Gastrocnemius medialis (tissue), 4 donors: ENCODE results near the gene FAM227B. TPM values are rescaled to one million over a fixed set of nuclear protein-coding genes. Genes with fewer than 3 reads are reported as not detected.

Experiments used
- ATAC-seq, 2 donors: fragments of 150-250 bp; one replicate each; pipeline ENCODE4 v1.9.1; 2016
- DNase-seq, 2 donors: peaks; one replicate each; pipeline ENCODE4 v3.0.0-alpha.2; 2019
- H3K27ac ChIP-seq, 4 donors: fragments of 200-600 bp; sonication (generic); 1 replicate in 1 of 4; 2 replicates in 3 of 4; pipeline ENCODE4 v1.5.1; 2016 to 2018; ENCODE audit warnings: mild to moderate bottlenecking in 2 of 4, moderate library complexity in 1 of 4
- H3K27me3 ChIP-seq, 3 donors: fragments of 200-600 bp; sonication (generic) in 2 of 3; 1 replicate in 1 of 3; 2 replicates in 2 of 3; pipeline versions ENCODE4 v1.5.1 to v1.6.0; 2016 to 2019; ENCODE audit warnings: mild to moderate bottlenecking in 1 of 3, moderate library complexity in 1 of 3
- H3K36me3 ChIP-seq, 2 donors: fragments of 200-600 bp; sonication (generic) in 1 of 2; one replicate each; pipeline ENCODE4 v1.5.1; 2017 to 2018
- H3K4me1 ChIP-seq, 2 donors: fragments of 200-600 bp; sonication (generic) in 1 of 2; one replicate each; pipeline ENCODE4 v1.5.1; 2016 to 2017; ENCODE audit warnings: mild to moderate bottlenecking in 2 of 2
- H3K4me3 ChIP-seq, 4 donors: fragments of 200-600 bp; sonication (generic) in 3 of 4; 1 replicate in 1 of 4; 2 replicates in 3 of 4; pipeline ENCODE4 v1.5.1; 2016 to 2019; ENCODE audit warnings: mild to moderate bottlenecking in 2 of 4
- H3K9me3 ChIP-seq, 3 donors: fragments of 200-600 bp; sonication (generic) in 2 of 3; 1 replicate in 1 of 3; 2 replicates in 2 of 3; pipeline ENCODE4 v1.5.1; 2016 to 2019
- CTCF ChIP-seq, 5 experiments: fragments of 450-650 bp in 3 of 5; fragments of 200-600 bp in 2 of 5; sonication (generic) in 2 of 5; IDR thresholded peaks in 4 of 5; conservative IDR thresholded peaks in 1 of 5; 1 replicate in 4 of 5; 2 replicates in 1 of 5; pipeline ENCODE4 v1.5.1; 2016 to 2019; ENCODE audit warnings: antibody characterized with exemption in 5 of 5, mild to moderate bottlenecking in 3 of 5, moderate library complexity in 3 of 5
- POLR2A ChIP-seq, 2 donors: fragments of 450-650 bp; IDR thresholded peaks; one replicate each; pipeline ENCODE4 v1.6.1; 2017; ENCODE audit warnings: antibody characterized with exemption in 2 of 2, mild to moderate bottlenecking in 2 of 2, moderate library complexity in 2 of 2
- in situ Hi-C, 4 donors: fragments of 200-750 bp; cut with MboI; loops; one replicate each; pipeline versions ENCODE4 v1.15.0 to v1.8.0; 2017; ENCODE audit warnings: low sequenced_read_pairs in 4 of 4
- intact Hi-C: fragments of 100-400 bp; cut with DNase I; formaldehyde crosslinking; loops from one replicate; pipeline ENCODE4 v1.15.1; 2023; ENCODE audit warnings: low total_unique reads
- total RNA-seq, 4 donors: library from RNA; depleted of rRNA; stranded (reverse); fragments of >200 nt; gene quantifications; one replicate each; pipeline versions ENCODE4 v1.1.0 to v1.2.3, GENCODE V29; 2016

FAM227B gene
- total RNA-seq, 4 donors from 2014 or later: 7.5 to 15.4 (median 11.7) TPM

- no peak overlapping the region for H3K4me3 ChIP-seq
- H3K27me3 ChIP-seq: no peaks in the 10 kb centered on the region
- H3K36me3 ChIP-seq: no peaks in the 10 kb centered on the region
- no peak overlapping the region for H3K27ac ChIP-seq
- H3K9me3 ChIP-seq: no peaks in the 10 kb centered on the region
- intact Hi-C loops (no loop called here), in situ Hi-C loops (no loop called here)
- TF ChIP-seq POLR2A (IDR thresholded peaks at IDR 0.05) (no peak), CTCF (IDR thresholded peaks at IDR 0.05 in 4 of 5, conservative IDR thresholded peaks at IDR 0.05 in 1 of 5) (no peak)
- peaks cover 4 to 5% of the 10 kb centered on the region in 2 donors for H3K4me1 ChIP-seq
- ATAC-seq (no peak), DNase-seq (no peak)
Measured at GRCh38 chr15:49460411-49460941, 160.1 kb downstream of the FAM227B start.

GRCh38 chr15:49458145-49458544, 162.5 kb downstream of the FAM227B start:
- ATAC-seq (no peak), DNase-seq (no peak)
- Histone ChIP-seq H3K9me3 (no peaks in the 10 kb centered on the region), H3K27me3 (no peaks in the 10 kb centered on the region), H3K36me3 (no peaks in the 10 kb centered on the region), H3K4me3 (no peak overlapping the region), H3K27ac (peak overlapping the region in 1 of 4 donors; percentile 29), H3K4me1 (peaks cover 4 to 5% of the 10 kb centered on the region in 2 donors)
- TF ChIP-seq CTCF (IDR thresholded peaks at IDR 0.05 in 4 of 5, conservative IDR thresholded peaks at IDR 0.05 in 1 of 5) (no peak), POLR2A (IDR thresholded peaks at IDR 0.05) (no peak)
- intact Hi-C loops: no loop called here
- in situ Hi-C loops: no loop called here

GRCh38 chr15:49456166-49456565, 164.5 kb downstream of the FAM227B start:
- no peaks in the 10 kb centered on the region for H3K27me3 ChIP-seq
- TF ChIP-seq POLR2A (IDR thresholded peaks at IDR 0.05) (no peak), CTCF (IDR thresholded peaks at IDR 0.05 in 4 of 5, conservative IDR thresholded peaks at IDR 0.05 in 1 of 5) (no peak)
- H3K36me3 ChIP-seq: no peaks in the 10 kb centered on the region
- no peak overlapping the region for H3K27ac ChIP-seq
- H3K4me3 ChIP-seq: no peak overlapping the region
- in situ Hi-C loops (no loop called here), intact Hi-C loops (no loop called here)
- no peaks in the 10 kb centered on the region for H3K9me3 ChIP-seq
- peaks cover 4 to 5% of the 10 kb centered on the region in 2 donors for H3K4me1 ChIP-seq
- DNase-seq: no peak
- no peak for ATAC-seq

- H3K4me1 ChIP-seq: no peaks in the 10 kb centered on the region
- no peaks in the 10 kb centered on the region for H3K9me3 ChIP-seq
- in situ Hi-C loops: no loop called here
- no peaks in the 10 kb centered on the region for H3K36me3 ChIP-seq
- no peaks in the 10 kb centered on the region for H3K27me3 ChIP-seq
- no peak for ATAC-seq
- no peak overlapping the region for H3K4me3 ChIP-seq
- no peak overlapping the region for H3K27ac ChIP-seq
- intact Hi-C loops: no loop called here
- no peak for DNase-seq
- TF ChIP-seq CTCF (IDR thresholded peaks at IDR 0.05 in 4 of 5, conservative IDR thresholded peaks at IDR 0.05 in 1 of 5) (no peak), POLR2A (IDR thresholded peaks at IDR 0.05) (no peak)
Measured at GRCh38 chr15:49452595-49452994, 168.0 kb downstream of the FAM227B start.

GRCh38 chr15:49441816-49442215, 178.8 kb downstream of the FAM227B start:
- DNase-seq (no peak), ATAC-seq (no peak)
- no peaks in the 10 kb centered on the region for H3K9me3 ChIP-seq
- H3K4me1 ChIP-seq: no peaks in the 10 kb centered on the region
- no peak for TF ChIP-seq CTCF (IDR thresholded peaks at IDR 0.05 in 4 of 5, conservative IDR thresholded peaks at IDR 0.05 in 1 of 5)
- TF ChIP-seq POLR2A (IDR thresholded peaks at IDR 0.05): no peak
- H3K27me3 ChIP-seq: no peaks in the 10 kb centered on the region
- intact Hi-C loops: no loop called here
- in situ Hi-C loops: no loop called here
- H3K36me3 ChIP-seq: no peaks in the 10 kb centered on the region
- no peak overlapping the region for H3K27ac ChIP-seq
- no peak overlapping the region for H3K4me3 ChIP-seq
